IMR-90 (cell line): ENCODE data around the gene TTI1. TPM values are rescaled to one million over a fixed set of nuclear protein-coding genes. Genes with fewer than 3 reads are reported as not detected.

Source experiments
- ATAC-seq: fragments of 200-7000 bp; cut with Tn5 transposase; 2 replicates; pipeline ENCODE4 v1.9.1; 2020; ENCODE audit warnings: low read depth, mild to moderate bottlenecking, moderate library complexity
- BruUV-seq: library from RNA; stranded (reverse); fragments of 400-500 nt; replicated peaks from 2 replicates; lab custom pipeline; 2021; lab: Mats Ljungman, UMichigan
- CTCF ChIA-PET: fragments of 300-600 bp; formaldehyde crosslinking; extraction: SDS; loops from one replicate; lab custom pipeline; 2021; ENCODE audit warnings: antibody characterized with exemption; lab: Yijun Ruan, JAX
- POLR2A ChIA-PET: fragments of 300-600 bp; sonication (Branson Sonifier 250); formaldehyde crosslinking; loops from one replicate; lab custom pipeline; 2022; ENCODE audit warnings: antibody characterized with exemption; ENCODE audit not compliant: unreplicated experiment; lab: Charles Lee
- DNase-seq: peaks from one replicate; pipeline ENCODE4 v3.0.0; 2013
- H2AFZ ChIP-seq: replicated peaks from 2 replicates; pipeline ENCODE3; 2013; ENCODE audit warnings: low read length, mild to moderate bottlenecking; ENCODE audit not compliant: poor library complexity
- H2AK5ac ChIP-seq: 2 replicates; pipeline ENCODE4 v1.6.1; 2013; ENCODE audit warnings: low read depth, low read length, inconsistent platforms
- H2AK9ac ChIP-seq: replicated peaks from 2 replicates; pipeline ENCODE3; 2013; ENCODE audit warnings: mild to moderate bottlenecking, low read depth, low read length, moderate library complexity; ENCODE audit not compliant: poor library complexity
- H2BK120ac ChIP-seq: 2 replicates; pipeline ENCODE4 v1.6.1; 2013; ENCODE audit warnings: low read depth, low read length, inconsistent platforms
- H2BK15ac ChIP-seq: 3 replicates; pipeline ENCODE4 v1.6.1; 2013; ENCODE audit warnings: low read depth, low read length, inconsistent platforms
- H2BK20ac ChIP-seq: 2 replicates; pipeline ENCODE4 v1.6.1; 2013; ENCODE audit warnings: low read depth, mild to moderate bottlenecking, inconsistent platforms, low read length, moderate library complexity
- H2BK5ac ChIP-seq: 2 replicates; pipeline ENCODE4 v1.6.1; 2013; ENCODE audit warnings: mild to moderate bottlenecking, low read depth, low read length, inconsistent platforms; ENCODE audit not compliant: poor library complexity, severe bottlenecking
- H3K14ac ChIP-seq: replicated peaks from 2 replicates; pipeline ENCODE4 v1.6.1; 2013; ENCODE audit warnings: low read depth, low read length, inconsistent platforms
- H3K18ac ChIP-seq: 2 replicates; pipeline ENCODE4 v1.6.1; 2013; ENCODE audit warnings: low read depth, low read length, control low read depth
- H3K23ac ChIP-seq: 2 replicates; pipeline ENCODE4 v1.6.1; 2013; ENCODE audit warnings: low read depth, low read length, inconsistent platforms
- H3K27ac ChIP-seq: 2 replicates; pipeline ENCODE4 v1.5.1; 2013; ENCODE audit warnings: mild to moderate bottlenecking, control low read depth, low read length; ENCODE audit not compliant: insufficient read depth
- H3K27me3 ChIP-seq: 2 replicates; pipeline ENCODE4 v1.6.1; 2013; ENCODE audit warnings: low read length; ENCODE audit not compliant: control insufficient read depth, insufficient read depth
- H3K36me3 ChIP-seq: 2 replicates; pipeline ENCODE4 v1.6.1; 2013; ENCODE audit warnings: low read length, mixed read lengths; ENCODE audit not compliant: control insufficient read depth, insufficient read depth
- H3K4ac ChIP-seq: 2 replicates; pipeline ENCODE4 v1.6.1; 2013; ENCODE audit warnings: low read depth, low read length, inconsistent platforms
- H3K4me1 ChIP-seq: 2 replicates; pipeline ENCODE4 v1.6.1; 2013; ENCODE audit warnings: low read length, mixed read lengths; ENCODE audit not compliant: control insufficient read depth, insufficient read depth
- H3K4me2 ChIP-seq: 2 replicates; pipeline ENCODE4 v1.6.1; 2013; ENCODE audit warnings: low read depth, mild to moderate bottlenecking, control low read depth, low read length, moderate library complexity
- H3K4me3 ChIP-seq: 2 replicates; pipeline ENCODE4 v1.5.1; 2013; ENCODE audit warnings: low read depth, mild to moderate bottlenecking, control low read depth, low read length, moderate library complexity; ENCODE audit not compliant: insufficient read depth
- H3K56ac ChIP-seq: 2 replicates; pipeline ENCODE4 v1.6.1; 2013; ENCODE audit warnings: low read length, inconsistent platforms; ENCODE audit not compliant: insufficient read depth; ENCODE audit errors: extremely low read depth
- H3K79me1 ChIP-seq, 2 experiments: 2 replicates each; pipeline ENCODE4 v1.6.1; 2013; ENCODE audit warnings: low read length in 2 of 2, inconsistent platforms in 1 of 2, low read depth in 1 of 2
- H3K9ac ChIP-seq: 2 replicates; pipeline ENCODE4 v1.6.1; 2013; ENCODE audit warnings: low read depth, low read length, control low read depth
- H3K9me1 ChIP-seq: 2 replicates; pipeline ENCODE4 v1.6.1; 2013; ENCODE audit warnings: low read length, inconsistent platforms; ENCODE audit not compliant: insufficient read depth
- H3K9me3 ChIP-seq: 2 replicates; pipeline ENCODE4 v1.6.1; 2013; ENCODE audit warnings: low read length; ENCODE audit not compliant: control insufficient read depth, insufficient read depth
- H4K20me1 ChIP-seq: 2 replicates; pipeline ENCODE4 v1.6.1; 2013; ENCODE audit warnings: low read length, inconsistent platforms; ENCODE audit not compliant: insufficient read depth
- H4K5ac ChIP-seq: 2 replicates; pipeline ENCODE4 v1.6.1; 2013; ENCODE audit warnings: mild to moderate bottlenecking, low read depth, low read length, control low read depth
- H4K8ac ChIP-seq, 2 experiments: 2 replicates each; pipeline ENCODE4 v1.6.1; 2013; ENCODE audit warnings: low read depth in 2 of 2, low read length in 2 of 2, control low read depth in 1 of 2, inconsistent platforms in 1 of 2
- H4K91ac ChIP-seq: 2 replicates; pipeline ENCODE4 v1.6.1; 2013; ENCODE audit warnings: low read depth, low read length, inconsistent platforms; ENCODE audit not compliant: insufficient read depth
- BHLHE40 ChIP-seq: fragments of 150-350 bp; IDR thresholded peaks from 2 replicates; pipeline ENCODE4 v1.6.1; 2016; ENCODE audit warnings: mild to moderate bottlenecking, low read depth, low read length
- CEBPB ChIP-seq: IDR thresholded peaks from 2 replicates; pipeline ENCODE4 v1.6.1; 2012; ENCODE audit warnings: low read depth, low read length, improper control_type of control experiment
- CHD1 ChIP-seq: IDR thresholded peaks from 2 replicates; pipeline ENCODE4 v1.6.1; 2012; ENCODE audit warnings: low read depth, low read length, improper control_type of control experiment
- FOS ChIP-seq: fragments of 150-350 bp; IDR thresholded peaks from 2 replicates; pipeline ENCODE4 v1.6.1; 2016; ENCODE audit warnings: low read depth, low read length
- MAFK ChIP-seq: IDR thresholded peaks from 2 replicates; pipeline ENCODE4 v1.6.1; 2012; ENCODE audit warnings: low read depth, low read length, improper control_type of control experiment
- MAZ ChIP-seq: IDR thresholded peaks from 2 replicates; pipeline ENCODE4 v1.6.1; 2012; ENCODE audit warnings: low read depth, mild to moderate bottlenecking, low read length, improper control_type of control experiment, moderate library complexity, borderline replicate concordance
- MXI1 ChIP-seq: IDR thresholded peaks from 2 replicates; pipeline ENCODE4 v1.6.1; 2012; ENCODE audit warnings: low read depth, mild to moderate bottlenecking, low read length, moderate library complexity, borderline replicate concordance
- NFE2L2 ChIP-seq: fragments of 150-350 bp; IDR thresholded peaks from 2 replicates; pipeline ENCODE4 v1.6.1; 2016; ENCODE audit warnings: low read depth, mild to moderate bottlenecking, low read length
- POLR2A ChIP-seq: IDR thresholded peaks from 2 replicates; pipeline ENCODE4 v1.6.1; 2012; ENCODE audit warnings: mild to moderate bottlenecking, low read depth, low read length
- RAD21 ChIP-seq: IDR thresholded peaks from 2 replicates; pipeline ENCODE4 v1.6.1; 2012; ENCODE audit warnings: low read length, improper control_type of control experiment
- RCOR1 ChIP-seq: IDR thresholded peaks from 2 replicates; pipeline ENCODE4 v1.6.1; 2012; ENCODE audit warnings: mild to moderate bottlenecking, low read length, improper control_type of control experiment; ENCODE audit not compliant: insufficient replicate concordance
- RFX5 ChIP-seq: IDR thresholded peaks from 2 replicates; pipeline ENCODE4 v1.8.0; 2012; ENCODE audit warnings: low read depth, mild to moderate bottlenecking, low read length, moderate library complexity
- SMC3 ChIP-seq: fragments of 150-350 bp; IDR thresholded peaks from 2 replicates; pipeline ENCODE4 v1.6.1; 2016; ENCODE audit warnings: low read depth, mild to moderate bottlenecking, antibody characterized with exemption, low read length, moderate library complexity
- WGBS, 2 experiments: methylation state at CpG; one replicate each; pipeline versions ENCODE4 v1.1.5 to v1.1.7; 2013; ENCODE audit warnings: missing lambda C conversion rate in 2 of 2; ENCODE audit not compliant: insufficient read length in 1 of 2; ENCODE audit errors: extremely low coverage in 2 of 2; 5-methylcytosine and 5-hydroxymethylcytosine counted together
- dilution Hi-C: fragments of 300-500 bp; cut with HindIII; formaldehyde crosslinking; loops from one replicate; pipeline ENCODE4 v1.14.3; 2018; ENCODE audit warnings: low sequenced_read_pairs; ENCODE audit not compliant: unreplicated experiment
- in situ Hi-C: fragments of 300-500 bp; cut with MboI; formaldehyde crosslinking; loops from 3 replicates; pipeline ENCODE4 v1.14.3; 2019; ENCODE audit warnings: low sequenced_read_pairs, inconsistent platforms, mixed read lengths
- intact Hi-C: fragments of 100-400 bp; cut with micrococcal nuclease; formaldehyde crosslinking; loops from 2 replicates; pipeline ENCODE4 v1.10.0; 2022
- polyA plus RNA-seq, 3 experiments: library from polyadenylated mRNA; depleted of rRNA; stranded (reverse); fragments of >200 nt; gene quantifications; 2 replicates each; pipeline ENCODE4 v1.2.3, GENCODE V29; 2012; ENCODE audit warnings: low replicate concordance in 1 of 3
- total RNA-seq: library from RNA; depleted of rRNA; stranded (reverse); fragments of >200 nt; gene quantifications from 2 replicates; pipeline ENCODE4 v1.2.3, GENCODE V29; 2012
- TF ChIP-seq, protein P1 (sequence below): fragments of 150-350 bp; IDR thresholded peaks from 2 replicates; pipeline ENCODE4 v1.6.1; 2016; ENCODE audit warnings: low read depth, mild to moderate bottlenecking, low read length, moderate library complexity, borderline replicate concordance
- TF ChIP-seq, protein P2 (sequence below): conservative IDR thresholded peaks from 2 replicates; pipeline ENCODE4 v1.5.1; 2012; ENCODE audit warnings: mild to moderate bottlenecking, low read depth, low read length, improper control_type of control experiment
- TF ChIP-seq, protein P3 (sequence below): fragments of 150-350 bp; IDR thresholded peaks from 2 replicates; pipeline ENCODE4 v1.6.1; 2017; ENCODE audit warnings: mild to moderate bottlenecking, antibody characterized with exemption, low read length, low read depth

The TTI1 gene
- total and polyA plus RNA-seq, 2 of the 4 experiments (the other 2 are of a cell fraction): 12.5 to 17.6 TPM

GRCh38 chr20:38040276-38040675 lies 7.0 kb upstream of the TTI1 start:
- Histone ChIP-seq H4K5ac (no peak overlapping the region), H3K23ac (no peak overlapping the region), H3K27ac (no peak overlapping the region), H3K4me2 (no peak overlapping the region), H2AFZ (no peak overlapping the region), H3K4me1 (no peaks in the 10 kb centered on the region; the same call in 1 of the 2 replicates), H3K14ac (no peak overlapping the region), H2AK5ac (no peak overlapping the region), H4K91ac (no peak overlapping the region), H2BK5ac (no peak overlapping the region), H2BK15ac (no peak overlapping the region), H3K56ac (no peak overlapping the region), H2BK20ac (no peak overlapping the region), H3K27me3 (no peaks in the 10 kb centered on the region), H3K9ac (no peak overlapping the region), H3K9me1 (peaks cover 17% of the 10 kb centered on the region; the same call in 1 of the 2 replicates), H2AK9ac (no peak overlapping the region), H3K36me3 (peaks cover 16% of the 10 kb centered on the region), H3K4ac (no peak overlapping the region), H3K18ac (no peak overlapping the region), H2BK120ac (no peak overlapping the region), H4K8ac (no peak overlapping the region; a peak in 1 of 4 replicates), H4K20me1 (peaks cover 19% of the 10 kb centered on the region; the same call in 1 of the 2 replicates), H3K9me3 (no peaks in the 10 kb centered on the region), H3K79me1 (peaks cover 34 to 59% of the 10 kb centered on the region in 2 experiments), H3K4me3 (no peak overlapping the region)
- ChIA-PET POLR2A (no interaction called here), CTCF (no interaction called here)
- intact Hi-C loops: no loop called here
- in situ Hi-C loops: no loop called here
- DNase-seq (no peak), ATAC-seq (no peak)
- dilution Hi-C loops: no loop called here
- BruUV-seq: no TSS peak
- no CpG with 5 or more reads among the region's 1 CpG for WGBS, 2 experiments
- TF ChIP-seq RFX5 (no peak), MAFK (no peak), RCOR1 (no peak), BHLHE40 (no peak), POLR2A (no peak), CHD1 (no peak), CEBPB (no peak), FOS (no peak), NFE2L2 (no peak), RAD21 (no peak), SMC3 (no peak), MAZ (no peak), MXI1 (no peak)
- TF ChIP-seq, protein P1, sequence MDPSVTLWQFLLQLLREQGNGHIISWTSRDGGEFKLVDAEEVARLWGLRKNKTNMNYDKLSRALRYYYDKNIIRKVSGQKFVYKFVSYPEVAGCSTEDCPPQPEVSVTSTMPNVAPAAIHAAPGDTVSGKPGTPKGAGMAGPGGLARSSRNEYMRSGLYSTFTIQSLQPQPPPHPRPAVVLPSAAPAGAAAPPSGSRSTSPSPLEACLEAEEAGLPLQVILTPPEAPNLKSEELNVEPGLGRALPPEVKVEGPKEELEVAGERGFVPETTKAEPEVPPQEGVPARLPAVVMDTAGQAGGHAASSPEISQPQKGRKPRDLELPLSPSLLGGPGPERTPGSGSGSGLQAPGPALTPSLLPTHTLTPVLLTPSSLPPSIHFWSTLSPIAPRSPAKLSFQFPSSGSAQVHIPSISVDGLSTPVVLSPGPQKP: no peak
- TF ChIP-seq, protein P2, sequence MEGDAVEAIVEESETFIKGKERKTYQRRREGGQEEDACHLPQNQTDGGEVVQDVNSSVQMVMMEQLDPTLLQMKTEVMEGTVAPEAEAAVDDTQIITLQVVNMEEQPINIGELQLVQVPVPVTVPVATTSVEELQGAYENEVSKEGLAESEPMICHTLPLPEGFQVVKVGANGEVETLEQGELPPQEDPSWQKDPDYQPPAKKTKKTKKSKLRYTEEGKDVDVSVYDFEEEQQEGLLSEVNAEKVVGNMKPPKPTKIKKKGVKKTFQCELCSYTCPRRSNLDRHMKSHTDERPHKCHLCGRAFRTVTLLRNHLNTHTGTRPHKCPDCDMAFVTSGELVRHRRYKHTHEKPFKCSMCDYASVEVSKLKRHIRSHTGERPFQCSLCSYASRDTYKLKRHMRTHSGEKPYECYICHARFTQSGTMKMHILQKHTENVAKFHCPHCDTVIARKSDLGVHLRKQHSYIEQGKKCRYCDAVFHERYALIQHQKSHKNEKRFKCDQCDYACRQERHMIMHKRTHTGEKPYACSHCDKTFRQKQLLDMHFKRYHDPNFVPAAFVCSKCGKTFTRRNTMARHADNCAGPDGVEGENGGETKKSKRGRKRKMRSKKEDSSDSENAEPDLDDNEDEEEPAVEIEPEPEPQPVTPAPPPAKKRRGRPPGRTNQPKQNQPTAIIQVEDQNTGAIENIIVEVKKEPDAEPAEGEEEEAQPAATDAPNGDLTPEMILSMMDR: no peak
- TF ChIP-seq, protein P3, sequence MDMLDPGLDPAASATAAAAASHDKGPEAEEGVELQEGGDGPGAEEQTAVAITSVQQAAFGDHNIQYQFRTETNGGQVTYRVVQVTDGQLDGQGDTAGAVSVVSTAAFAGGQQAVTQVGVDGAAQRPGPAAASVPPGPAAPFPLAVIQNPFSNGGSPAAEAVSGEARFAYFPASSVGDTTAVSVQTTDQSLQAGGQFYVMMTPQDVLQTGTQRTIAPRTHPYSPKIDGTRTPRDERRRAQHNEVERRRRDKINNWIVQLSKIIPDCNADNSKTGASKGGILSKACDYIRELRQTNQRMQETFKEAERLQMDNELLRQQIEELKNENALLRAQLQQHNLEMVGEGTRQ: no peak
